Stimulated activated CD8-positive, alpha-beta memory T cell treated with anti-CD3 and anti-CD28 coated beads, Interleukin-15, amount 100 ng/mL, for 48 hours (primary cell): ENCODE data around the gene MUC5B.
"Not testable (repeated sequence)": the region's sequence is repeated elsewhere in the genome, so short reads cannot be mapped to it uniquely, and the experiment has no call there.

Experiments used
- DNase-seq, 2 donors: peaks; one replicate each; pipeline ENCODE4 v3.0.0-alpha.2; 2020; ENCODE audit warnings: low read depth in 2 of 2

The MUC5B gene

GRCh38 chr11:1233351-1234053 is 10.6 kb downstream of the MUC5B start:
- no peak for DNase-seq

GRCh38 chr11:1234054-1234720 is 11.3 kb downstream of the MUC5B start:
- no peak for DNase-seq

- DNase-seq: no peak
Measured at GRCh38 chr11:1234771-1235305, 12.0 kb downstream of the MUC5B start.

DNA sequence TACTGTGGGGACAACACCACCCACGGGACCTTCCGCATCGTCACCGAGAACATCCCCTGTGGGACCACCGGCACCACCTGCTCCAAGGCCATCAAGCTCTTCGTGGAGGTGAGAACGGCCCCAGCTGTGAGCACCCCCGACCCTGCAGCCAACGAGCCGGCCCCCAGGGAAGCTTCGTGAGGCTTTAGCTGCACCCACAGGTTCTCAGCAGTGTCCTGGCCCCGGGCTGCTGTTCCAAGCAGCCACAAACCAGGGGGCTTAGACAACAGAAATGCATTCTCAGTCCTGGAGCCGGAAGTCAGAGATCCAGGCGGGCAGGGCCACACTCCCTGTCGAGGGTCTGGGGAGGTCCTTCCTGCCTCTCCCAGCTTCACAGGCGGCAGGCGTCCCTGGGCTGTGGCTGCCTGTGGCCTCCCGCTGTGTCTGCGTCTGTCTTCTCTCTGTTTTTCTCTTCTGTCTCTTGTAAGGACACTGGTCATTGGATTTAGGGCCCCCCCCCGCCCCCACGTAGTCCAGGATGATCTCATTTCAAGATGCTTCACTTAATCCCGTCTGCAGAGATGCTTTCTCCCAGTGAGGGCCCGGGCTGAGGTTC is 12.5 kb downstream of the MUC5B start:
- DNase-seq: no peak

DNA sequence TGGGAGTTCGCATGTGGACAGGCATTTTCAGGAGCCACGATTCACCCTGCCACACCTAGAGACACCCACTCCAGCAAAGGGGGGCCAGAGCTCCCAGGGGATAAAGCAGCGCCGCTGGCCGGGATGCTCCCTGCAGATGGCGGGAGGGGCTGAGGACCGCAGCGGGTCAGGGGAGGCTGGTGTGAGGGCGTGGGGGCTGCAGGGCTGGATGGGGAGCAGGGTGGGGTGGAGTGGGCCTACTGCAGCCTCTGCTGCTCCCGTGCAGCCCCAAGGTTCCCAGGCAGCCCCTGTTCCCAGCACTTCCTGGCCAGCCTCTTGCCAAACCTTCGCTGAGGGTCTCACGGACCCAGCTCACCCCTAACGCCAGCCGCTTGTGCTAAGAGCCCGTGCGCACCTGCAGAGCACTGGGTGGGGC is 13.0 kb downstream of the MUC5B start:
- DNase-seq: no peak

DNA sequence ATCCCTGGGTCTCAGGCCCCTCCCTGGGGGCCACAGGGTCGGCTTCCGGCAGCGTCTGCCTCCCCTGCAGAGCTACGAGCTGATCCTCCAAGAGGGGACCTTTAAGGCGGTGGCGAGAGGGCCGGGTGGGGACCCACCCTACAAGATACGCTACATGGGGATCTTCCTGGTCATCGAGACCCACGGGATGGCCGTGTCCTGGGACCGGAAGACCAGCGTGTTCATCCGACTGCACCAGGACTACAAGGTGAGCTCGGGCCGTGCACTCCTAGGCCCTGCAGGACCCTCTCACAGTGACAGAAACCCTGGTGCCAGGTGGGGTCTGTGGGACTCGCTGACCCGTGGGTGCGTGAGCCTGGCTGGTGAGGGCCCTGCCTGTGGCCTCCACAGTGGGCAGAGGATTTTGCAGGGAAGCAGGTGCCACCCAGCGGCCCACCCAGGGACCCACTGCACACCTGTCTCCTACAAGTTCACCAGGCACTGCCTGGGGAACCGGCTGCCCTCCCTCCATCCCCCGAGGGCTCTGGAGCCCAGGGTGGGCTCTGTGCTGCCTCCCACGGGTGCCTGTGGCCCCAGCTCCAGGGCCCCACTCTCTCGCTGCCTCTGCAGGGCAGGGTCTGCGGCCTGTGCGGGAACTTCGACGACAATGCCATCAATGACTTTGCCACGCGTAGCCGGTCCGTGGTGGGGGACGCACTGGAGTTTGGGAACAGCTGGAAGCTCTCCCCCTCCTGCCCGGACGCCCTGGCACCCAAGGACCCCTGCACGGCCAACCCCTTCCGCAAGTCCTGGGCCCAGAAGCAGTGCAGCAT is 13.7 kb downstream of the MUC5B start:
- no peak for DNase-seq

DNA sequence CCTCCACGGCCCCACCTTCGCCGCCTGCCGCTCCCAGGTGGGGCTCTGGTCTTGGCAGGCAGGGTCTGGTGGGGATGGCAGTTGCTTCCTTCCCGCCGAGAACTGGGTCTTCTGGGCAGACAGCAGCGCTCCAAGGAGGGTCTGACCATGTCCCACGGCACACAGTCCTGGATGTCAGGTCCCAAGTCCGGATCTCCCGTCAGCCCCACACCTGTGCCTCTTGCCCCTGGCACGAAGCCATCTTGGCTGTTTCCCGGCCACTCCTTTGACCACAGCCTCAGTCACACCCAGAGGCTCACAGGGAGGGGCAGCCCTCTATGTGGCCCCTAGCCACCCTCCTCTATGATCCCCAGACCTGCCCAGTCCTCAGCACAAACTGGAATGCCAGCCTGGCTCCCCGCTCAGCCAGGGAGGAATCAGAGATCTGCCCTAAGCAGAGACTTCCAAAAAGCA is 14.3 kb downstream of the MUC5B start:
- no peak for DNase-seq

- no peak for DNase-seq
Measured at GRCh38 chr11:1237851-1238250, 15.0 kb downstream of the MUC5B start.

DNA sequence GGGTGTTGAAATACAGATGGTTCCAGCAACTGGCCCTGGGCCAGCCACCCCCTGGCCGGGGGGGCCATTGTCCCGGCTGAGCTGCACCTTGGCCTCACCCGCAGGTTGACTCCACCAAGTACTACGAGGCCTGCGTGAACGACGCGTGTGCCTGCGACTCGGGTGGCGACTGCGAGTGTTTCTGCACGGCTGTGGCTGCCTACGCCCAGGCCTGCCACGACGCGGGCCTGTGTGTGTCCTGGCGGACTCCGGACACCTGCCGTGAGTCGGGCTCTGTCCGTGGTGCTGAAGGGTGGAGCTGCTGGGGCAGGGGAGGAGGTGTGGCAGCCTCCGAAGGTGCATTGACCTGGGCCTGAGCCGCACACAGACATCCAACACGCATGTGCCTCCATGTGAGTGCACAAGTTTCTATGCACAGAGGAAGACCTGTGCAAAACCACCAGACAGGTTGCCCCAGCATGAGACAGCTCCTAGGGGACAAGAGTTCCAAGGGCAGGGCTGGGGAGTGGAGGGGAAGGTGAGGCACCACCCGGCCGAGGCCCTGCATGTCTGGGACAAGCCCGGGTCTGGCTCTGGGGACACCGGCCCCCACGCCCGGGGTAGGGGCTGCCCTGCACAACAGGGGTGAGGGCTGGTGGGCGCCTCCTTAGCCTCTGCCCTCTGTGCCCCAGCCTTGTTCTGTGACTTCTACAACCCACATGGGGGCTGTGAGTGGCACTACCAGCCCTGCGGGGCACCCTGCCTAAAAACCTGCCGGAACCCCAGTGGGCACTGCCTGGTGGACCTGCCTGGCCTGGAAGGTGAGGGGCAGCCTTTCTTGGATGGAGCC is 16.1 kb downstream of the MUC5B start:
- no peak for DNase-seq

GRCh38 chr11:1239596-1240205 is 16.8 kb downstream of the MUC5B start:
- DNase-seq: no peak

DNA sequence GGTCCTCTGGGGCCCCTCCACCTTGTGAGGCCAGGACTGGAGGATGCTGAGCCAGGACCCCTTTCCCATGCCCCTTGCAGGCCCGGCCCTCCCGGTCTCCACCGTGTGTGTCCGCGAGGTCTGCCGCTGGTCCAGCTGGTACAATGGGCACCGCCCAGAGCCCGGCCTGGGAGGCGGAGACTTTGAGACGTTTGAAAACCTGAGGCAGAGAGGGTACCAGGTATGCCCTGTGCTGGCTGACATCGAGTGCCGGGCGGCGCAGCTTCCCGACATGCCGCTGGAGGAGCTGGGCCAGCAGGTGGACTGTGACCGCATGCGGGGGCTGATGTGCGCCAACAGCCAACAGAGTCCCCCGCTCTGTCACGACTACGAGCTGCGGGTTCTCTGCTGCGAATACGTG is 17.9 kb downstream of the MUC5B start:
- DNase-seq: no peak

- DNase-seq: no peak
Measured at GRCh38 chr11:1241706-1242105, 18.8 kb downstream of the MUC5B start.

- DNase-seq: no peak
Measured at GRCh38 chr11:1242289-1242688, 19.4 kb downstream of the MUC5B start.

- DNase-seq: not testable (repeated sequence)
Measured at GRCh38 chr11:1242751-1243150, 19.9 kb downstream of the MUC5B start.

DNA sequence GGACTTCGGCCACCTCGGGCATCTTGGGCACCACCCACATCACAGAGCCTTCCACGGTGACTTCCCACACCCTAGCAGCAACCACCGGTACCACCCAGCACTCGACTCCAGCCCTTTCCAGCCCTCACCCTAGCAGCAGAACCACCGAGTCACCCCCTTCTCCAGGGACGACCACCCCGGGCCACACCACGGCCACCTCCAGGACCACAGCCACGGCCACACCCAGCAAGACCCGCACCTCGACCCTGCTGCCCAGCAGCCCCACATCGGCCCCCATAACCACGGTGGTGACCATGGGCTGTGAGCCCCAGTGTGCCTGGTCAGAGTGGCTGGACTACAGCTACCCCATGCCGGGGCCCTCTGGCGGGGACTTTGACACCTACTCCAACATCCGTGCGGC is 20.7 kb downstream of the MUC5B start:
- not testable (repeated sequence) for DNase-seq

DNA sequence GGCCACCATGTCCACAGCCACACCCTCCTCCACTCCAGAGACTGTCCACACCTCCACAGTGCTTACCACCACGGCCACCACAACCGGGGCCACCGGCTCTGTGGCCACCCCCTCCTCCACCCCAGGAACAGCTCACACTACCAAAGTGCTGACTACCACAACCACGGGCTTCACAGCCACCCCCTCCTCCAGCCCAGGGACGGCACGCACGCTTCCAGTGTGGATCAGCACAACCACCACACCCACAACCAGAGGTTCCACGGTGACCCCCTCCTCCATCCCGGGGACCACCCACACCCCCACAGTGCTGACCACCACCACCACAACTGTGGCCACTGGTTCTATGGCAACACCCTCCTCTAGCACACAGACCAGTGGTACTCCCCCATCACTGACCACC is 21.7 kb downstream of the MUC5B start:
- DNase-seq: not testable (repeated sequence)

DNA sequence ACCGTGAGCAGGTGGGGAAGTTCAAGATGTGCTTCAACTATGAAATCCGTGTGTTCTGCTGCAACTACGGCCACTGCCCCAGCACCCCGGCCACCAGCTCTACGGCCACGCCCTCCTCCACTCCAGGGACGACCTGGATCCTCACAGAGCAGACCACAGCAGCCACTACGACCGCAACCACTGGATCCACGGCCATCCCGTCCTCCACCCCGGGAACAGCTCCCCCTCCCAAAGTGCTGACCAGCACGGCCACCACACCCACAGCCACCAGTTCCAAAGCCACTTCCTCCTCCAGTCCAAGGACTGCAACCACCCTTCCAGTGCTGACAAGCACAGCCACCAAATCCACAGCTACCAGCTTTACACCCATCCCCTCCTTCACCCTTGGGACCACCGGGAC is 22.9 kb downstream of the MUC5B start:
- DNase-seq: not testable (repeated sequence)

GRCh38 chr11:1246301-1246700 is 23.4 kb downstream of the MUC5B start:
- not testable (repeated sequence) for DNase-seq

DNA sequence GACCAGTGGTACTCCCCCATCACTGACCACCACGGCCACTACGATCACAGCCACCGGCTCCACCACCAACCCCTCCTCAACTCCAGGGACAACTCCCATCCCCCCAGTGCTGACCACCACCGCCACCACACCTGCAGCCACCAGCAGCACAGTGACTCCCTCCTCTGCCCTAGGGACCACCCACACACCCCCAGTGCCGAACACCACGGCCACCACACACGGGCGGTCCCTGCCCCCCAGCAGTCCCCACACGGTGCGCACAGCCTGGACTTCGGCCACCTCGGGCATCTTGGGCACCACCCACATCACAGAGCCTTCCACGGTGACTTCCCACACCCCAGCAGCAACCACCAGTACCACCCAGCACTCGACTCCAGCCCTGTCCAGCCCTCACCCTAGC is 24.2 kb downstream of the MUC5B start:
- not testable (repeated sequence) for DNase-seq

GRCh38 chr11:1248951-1249350 is 26.1 kb downstream of the MUC5B start:
- DNase-seq: not testable (repeated sequence)

DNA sequence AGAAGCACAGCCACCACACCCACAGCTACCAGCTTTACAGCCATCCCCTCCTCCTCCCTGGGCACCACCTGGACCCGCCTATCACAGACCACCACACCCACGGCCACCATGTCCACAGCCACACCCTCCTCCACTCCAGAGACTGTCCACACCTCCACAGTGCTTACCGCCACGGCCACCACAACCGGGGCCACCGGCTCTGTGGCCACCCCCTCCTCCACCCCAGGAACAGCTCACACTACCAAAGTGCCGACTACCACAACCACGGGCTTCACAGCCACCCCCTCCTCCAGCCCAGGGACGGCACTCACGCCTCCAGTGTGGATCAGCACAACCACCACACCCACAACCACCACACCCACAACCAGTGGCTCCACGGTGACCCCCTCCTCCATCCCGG is 27.5 kb downstream of the MUC5B start:
- DNase-seq: not testable (repeated sequence)
